GM12891 (cell line): ENCODE data around the gene GJC1.

Source experiments
- PAX5 ChIP-seq: IDR thresholded peaks from 2 replicates; pipeline ENCODE4 v1.6.1; 2011; ENCODE audit warnings: low read length, moderate library complexity, mild to moderate bottlenecking; ENCODE audit not compliant: insufficient read depth, severe bottlenecking
- POLR2A ChIP-seq: IDR thresholded peaks from 2 replicates; pipeline ENCODE4 v1.6.1; 2011; ENCODE audit warnings: low read depth, low read length, control low read depth
- POLR2AphosphoS5 ChIP-seq: IDR thresholded peaks from 2 replicates; pipeline ENCODE4 v1.6.1; 2011; ENCODE audit warnings: low read depth, low read length, control low read depth
- POU2F2 ChIP-seq: IDR thresholded peaks from 2 replicates; pipeline ENCODE4 v1.6.1; 2011; ENCODE audit warnings: low read depth, mild to moderate bottlenecking, control low read depth, low read length, moderate library complexity
- SPI1 ChIP-seq: IDR thresholded peaks from 2 replicates; pipeline ENCODE4 v1.6.1; 2011; ENCODE audit warnings: low read depth, low read length, control low read depth
- TAF1 ChIP-seq: IDR thresholded peaks from 2 replicates; pipeline ENCODE4 v1.6.1; 2011; ENCODE audit warnings: low read depth, low read length, control low read depth

DNA sequence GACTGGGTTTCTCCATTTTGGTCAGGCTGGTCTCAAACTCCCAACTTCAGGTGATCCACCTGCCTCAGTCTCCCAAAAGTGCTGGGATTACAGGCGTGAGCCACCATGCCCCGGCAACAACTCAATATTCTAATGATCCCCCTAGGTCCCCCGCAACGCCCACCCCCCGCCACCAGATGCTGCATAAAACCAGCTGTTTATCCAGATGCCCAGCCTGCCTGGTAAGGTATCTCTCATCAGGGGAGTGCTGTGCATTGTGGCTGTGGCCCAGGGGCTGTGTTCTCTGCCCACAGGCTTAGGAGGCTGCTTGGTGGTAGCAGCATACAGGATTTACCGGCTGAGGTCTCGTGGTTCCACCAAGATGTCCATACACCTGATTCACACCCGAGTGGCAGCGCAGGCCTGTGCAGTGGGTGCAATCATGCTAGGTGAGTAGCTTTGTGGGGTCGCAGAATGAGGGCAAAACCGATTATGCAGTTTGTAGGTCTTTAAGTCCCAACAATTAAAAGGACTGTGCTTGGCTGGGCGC, 18.9 kb upstream of the GJC1 start:
- TF ChIP-seq TAF1 (no peak), SPI1 (no peak), POLR2A (no peak), POLR2AphosphoS5 (no peak), POU2F2 (no peak), PAX5 (no peak)
